H1 (cell line): ENCODE results near the gene G6PC3. TPM values are rescaled to one million over a fixed set of nuclear protein-coding genes. Genes with fewer than 3 reads are reported as not detected.

Source experiments
- ASH2L ChIP-seq: fragments of 200-600, 300-600 bp; sonication (generic); IDR thresholded peaks from one replicate; pipeline ENCODE4 v1.7.1; 2017; ENCODE audit warnings: low read length
- BACH1 ChIP-seq: IDR thresholded peaks from 2 replicates; pipeline ENCODE4 v1.6.1; 2012; ENCODE audit warnings: low read length, improper control_type of control experiment
- CHD7 ChIP-seq: fragments of 300-600 bp; sonication (generic); IDR thresholded peaks from 2 replicates; pipeline ENCODE4 v1.7.1; 2012; ENCODE audit warnings: low read length, moderate library complexity, mild to moderate bottlenecking, inconsistent platforms; ENCODE audit not compliant: insufficient replicate concordance
- JUND ChIP-seq: IDR thresholded peaks from 2 replicates; pipeline ENCODE4 v1.6.1; 2011; ENCODE audit warnings: mild to moderate bottlenecking, improper control_type of control experiment, low read length
- PHF8 ChIP-seq: fragments of 200-600 bp; sonication (generic); conservative IDR thresholded peaks from 2 replicates; pipeline ENCODE4 v1.7.1; 2012; ENCODE audit warnings: low read depth, mild to moderate bottlenecking, inconsistent platforms, low read length, moderate library complexity
- POLR2A ChIP-seq, 2 experiments: IDR thresholded peaks; 1 replicate in 1 of 2; 2 replicates in 1 of 2; pipeline ENCODE4 v1.6.1; 2011; ENCODE audit warnings: low read depth in 2 of 2, low read length in 2 of 2, mild to moderate bottlenecking in 2 of 2; ENCODE audit errors: control extremely low read depth in 1 of 2
- RAD21 ChIP-seq, 2 experiments: IDR thresholded peaks in 1 of 2; conservative IDR thresholded peaks in 1 of 2; 2 replicates each; pipeline ENCODE4 v1.6.1; 2011; ENCODE audit warnings: low read depth in 2 of 2, low read length in 2 of 2, improper control_type of control experiment in 1 of 2, inconsistent platforms in 1 of 2, mild to moderate bottlenecking in 1 of 2, moderate library complexity in 1 of 2
- SAP30 ChIP-seq: fragments of 300-600 bp; sonication (generic); IDR thresholded peaks from 2 replicates; pipeline ENCODE4 v1.7.1; 2012; ENCODE audit warnings: low read length, moderate library complexity, mild to moderate bottlenecking, inconsistent platforms; ENCODE audit not compliant: insufficient read depth, insufficient replicate concordance
- TBP ChIP-seq: IDR thresholded peaks from 2 replicates; pipeline ENCODE4 v1.6.1; 2011; ENCODE audit warnings: low read depth, low read length, improper control_type of control experiment
- ZNF274 ChIP-seq: IDR thresholded peaks from 2 replicates; pipeline ENCODE4 v1.7.0; 2012; ENCODE audit warnings: low read length, borderline replicate concordance; ENCODE audit errors: extremely low read depth
- polyA plus RNA-seq, 7 experiments: library from polyadenylated mRNA; depleted of rRNA in 3 of 7; stranded (reverse) in 5 of 7; unstranded in 2 of 7; fragments of >200 nt in 5 of 7; fragments of 200-250 nt in 2 of 7; gene quantifications; 1 replicate in 5 of 7; 2 replicates in 1 of 7; 4 replicates in 1 of 7; pipeline versions ENCODE4 v1.2.1 to v1.2.3, GENCODE V29; 2011 to 2013; ENCODE audit warnings: missing spikeins in 2 of 7, mixed read lengths in 2 of 7
- total RNA-seq: library from RNA; stranded (reverse); fragmentation: NEBNext Ultra II Directional; extraction: Animal tissue kit (Norgen Biotek cat#: 25700); gene quantifications from 2 replicates; pipeline ENCODE4 v1.2.1, GENCODE V29; 2021

Gene G6PC3
- total and polyA plus RNA-seq, 2 of the 8 experiments (the other 6 are each of a cell fraction or from before 2014, with no cell fraction given), result 104 to 343 TPM

- no peak for TF ChIP-seq CHD7
- TF ChIP-seq POLR2A (IDR thresholded peaks at IDR 0.05; ENCODE audit: control extremely low read depth in 1 of 2, low read depth in 2 of 2, low read length in 2 of 2), result no peak
- TF ChIP-seq PHF8, result peak; percentile 3; the same call in 1 of the 2 replicates
- TF ChIP-seq ASH2L, result peak; percentile 14
- TF ChIP-seq SAP30, result no peak
- no peak for TF ChIP-seq JUND
- TF ChIP-seq BACH1, result 0 out of 2 replicates have a peak, but pooled peaks have one; percentile 3
- no peak for TF ChIP-seq ZNF274
- TF ChIP-seq RAD21 (IDR thresholded peaks at IDR 0.05 in 1 of 2, conservative IDR thresholded peaks at IDR 0.05 in 1 of 2; ENCODE audit: low read depth in 2 of 2, low read length in 2 of 2), result no peak
- TF ChIP-seq TBP, result no peak
These were observed 53.5 kb downstream of the G6PC3 start (continued) for GRCh38 chr17:44124118-44124438.
